CD4-positive, alpha-beta T cell treated with Interleukin-15 for 1 hour (primary cell): ENCODE measurements around the gene RTN4RL1.

Experiments used
- DNase-seq: peaks from one replicate; pipeline ENCODE4 v3.0.0-alpha.2; 2020

RTN4RL1 gene

GRCh38 chr17:1946021-1946932, 78.9 kb downstream of the RTN4RL1 start:
- no peak for DNase-seq

DNA sequence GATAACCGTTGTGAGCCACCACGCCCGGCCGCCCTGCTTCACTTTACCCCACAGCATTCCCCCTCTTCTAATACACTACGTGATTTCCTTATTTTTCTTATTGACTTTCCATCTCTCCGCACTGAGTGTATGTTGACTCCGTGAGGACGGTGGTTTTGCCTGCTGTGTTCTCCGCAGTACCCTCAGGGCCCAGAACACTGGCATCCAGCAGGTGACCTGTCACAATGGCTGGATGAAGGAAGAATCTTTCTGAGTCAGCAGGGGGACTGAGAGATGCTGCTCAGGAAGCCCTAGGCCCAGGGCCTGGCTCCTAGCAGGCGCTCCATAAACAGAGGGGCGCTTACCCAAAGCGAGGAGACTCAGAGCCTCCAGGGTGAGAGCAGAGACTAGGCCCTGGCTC, 79.5 kb downstream of the RTN4RL1 start:
- no peak for DNase-seq

DNA sequence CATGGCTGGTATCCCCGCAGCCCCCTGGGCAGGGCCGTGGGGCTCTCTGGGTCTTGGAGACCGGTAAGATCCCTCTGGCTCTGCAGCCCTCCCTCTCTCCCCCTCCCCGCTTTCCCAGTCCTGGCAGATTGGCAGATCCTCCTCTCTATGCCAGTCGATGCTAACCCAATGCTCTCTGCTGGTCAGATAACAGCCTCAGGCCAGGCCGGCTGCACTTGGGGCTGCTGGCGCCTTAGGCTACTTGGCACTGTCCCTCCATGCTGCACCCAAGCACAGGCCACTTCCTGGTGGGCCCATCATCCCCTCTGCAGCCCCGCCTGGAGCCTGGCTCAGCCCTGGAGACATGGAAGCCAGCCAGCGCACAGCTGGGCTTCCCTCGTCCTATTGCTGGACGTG, 81.7 kb downstream of the RTN4RL1 start:
- no peak for DNase-seq

DNA sequence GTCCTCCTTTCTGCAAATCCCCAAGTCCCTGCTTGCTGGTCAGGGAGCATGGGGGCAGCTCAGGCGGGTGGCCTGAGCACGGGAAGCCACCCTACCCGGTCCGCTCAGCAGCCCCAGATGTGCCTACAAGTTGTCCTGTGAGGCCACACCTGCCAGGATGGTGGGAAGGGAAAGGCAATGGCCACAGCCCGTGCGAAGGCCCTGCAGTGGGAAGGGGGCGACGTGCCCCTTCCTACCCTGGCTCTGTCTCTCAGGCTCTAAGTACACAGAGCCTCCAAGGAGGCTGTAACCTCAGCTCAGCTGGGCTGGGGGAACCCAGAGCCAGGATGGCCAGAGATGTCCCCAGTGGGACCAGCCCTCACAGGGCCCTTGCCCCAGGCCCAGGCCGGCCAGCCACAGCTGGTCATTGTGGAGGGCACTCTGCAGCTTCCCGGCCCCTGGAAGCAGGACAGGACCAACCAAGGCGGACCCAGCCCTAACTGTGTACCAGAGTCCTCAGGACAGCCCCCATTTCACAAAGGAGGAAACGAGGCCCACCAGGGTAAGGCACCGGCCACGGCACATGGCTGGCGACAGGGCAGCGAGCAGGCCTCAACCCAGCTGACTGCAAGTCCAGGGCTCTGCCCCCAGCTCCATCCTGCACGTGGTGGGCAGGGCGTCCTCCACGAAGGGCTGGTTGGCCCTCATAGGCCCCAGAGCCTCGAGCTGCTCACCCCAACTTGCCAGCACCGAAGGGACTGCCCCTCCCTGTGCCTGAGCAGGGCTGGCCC, 82.3 kb downstream of the RTN4RL1 start:
- no peak for DNase-seq

DNA sequence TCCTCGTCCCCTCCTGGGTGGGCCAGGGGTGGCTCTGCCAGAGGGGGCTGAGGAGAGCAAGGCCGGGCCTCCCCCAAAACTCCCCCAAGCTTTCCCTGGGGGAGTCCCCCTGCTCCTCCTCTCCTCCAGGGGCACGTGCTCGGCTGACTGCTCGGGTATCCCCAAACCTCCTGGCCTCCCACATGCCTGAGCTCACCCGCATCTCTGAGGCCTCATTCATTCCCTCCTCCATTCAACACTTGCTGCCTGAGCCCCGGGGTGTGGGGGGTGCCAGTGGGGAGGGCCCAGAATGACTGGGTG, 83.1 kb downstream of the RTN4RL1 start:
- DNase-seq, result no peak

- DNase-seq, result no peak
These were observed 83.7 kb downstream of the RTN4RL1 start for GRCh38 chr17:1941272-1942065.

DNA sequence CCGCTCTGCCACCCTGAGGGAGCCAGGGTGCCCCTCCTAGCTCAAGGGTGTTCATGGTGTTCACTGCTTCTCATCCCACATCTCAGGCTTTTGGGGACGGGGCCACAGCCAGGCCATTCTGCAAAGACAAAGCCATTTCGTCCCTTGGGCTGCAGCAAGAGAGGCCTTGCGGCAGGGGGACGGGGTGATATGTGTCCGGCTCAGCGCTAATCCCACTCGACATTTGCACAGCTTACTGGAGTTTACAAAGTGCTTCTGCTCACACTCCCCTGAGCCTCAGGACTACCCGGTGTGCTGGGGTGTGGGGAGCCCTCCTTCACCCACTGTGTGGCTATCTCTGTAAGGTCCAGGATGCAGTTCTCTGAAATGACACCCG, 84.3 kb downstream of the RTN4RL1 start:
- no peak for DNase-seq

DNA sequence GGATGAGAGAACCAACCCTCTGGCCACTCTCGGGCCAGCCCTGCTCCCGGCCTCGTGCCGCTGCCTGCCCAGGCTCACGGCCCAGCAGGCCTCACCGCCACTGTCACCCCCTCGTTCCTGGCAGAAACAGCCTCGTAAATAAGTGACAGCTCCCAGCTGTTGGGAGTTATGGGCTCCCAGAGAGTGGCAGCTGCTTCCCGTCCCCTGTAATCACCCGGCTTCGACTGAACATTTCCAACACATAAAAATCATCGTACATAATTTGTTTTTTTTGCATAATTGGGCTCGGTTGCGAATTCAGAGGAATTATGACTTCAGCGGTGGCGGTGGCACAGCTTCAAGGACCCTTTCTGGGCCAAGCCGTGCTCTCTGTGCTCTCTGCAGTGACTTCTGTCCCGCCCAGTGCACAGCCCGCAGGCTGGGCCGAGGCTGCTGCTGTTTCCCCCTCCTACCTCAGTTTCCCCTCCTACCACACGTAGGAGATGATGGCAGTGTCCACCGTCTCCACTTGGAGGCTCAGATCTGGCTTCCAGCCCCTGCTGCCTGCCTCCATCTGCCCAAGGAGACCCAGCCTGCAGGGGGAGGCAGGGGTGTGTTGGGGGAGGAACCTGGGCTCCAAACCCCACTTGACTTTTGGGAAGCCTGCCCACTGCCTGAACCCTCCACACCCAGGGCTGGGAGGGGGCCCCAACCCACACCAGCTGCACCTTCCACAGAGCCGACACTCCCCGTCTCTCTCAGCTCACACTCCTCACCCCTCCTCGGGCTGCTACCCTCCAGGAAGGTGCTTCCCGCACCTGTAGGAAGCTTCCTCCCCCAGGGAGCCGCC, 84.9 kb downstream of the RTN4RL1 start:
- DNase-seq, result no peak

- no peak for DNase-seq
These were observed 87.7 kb downstream of the RTN4RL1 start for GRCh38 chr17:1937461-1937860.

- DNase-seq, result no peak
These were observed 88.4 kb downstream of the RTN4RL1 start for GRCh38 chr17:1936766-1937165.

DNA sequence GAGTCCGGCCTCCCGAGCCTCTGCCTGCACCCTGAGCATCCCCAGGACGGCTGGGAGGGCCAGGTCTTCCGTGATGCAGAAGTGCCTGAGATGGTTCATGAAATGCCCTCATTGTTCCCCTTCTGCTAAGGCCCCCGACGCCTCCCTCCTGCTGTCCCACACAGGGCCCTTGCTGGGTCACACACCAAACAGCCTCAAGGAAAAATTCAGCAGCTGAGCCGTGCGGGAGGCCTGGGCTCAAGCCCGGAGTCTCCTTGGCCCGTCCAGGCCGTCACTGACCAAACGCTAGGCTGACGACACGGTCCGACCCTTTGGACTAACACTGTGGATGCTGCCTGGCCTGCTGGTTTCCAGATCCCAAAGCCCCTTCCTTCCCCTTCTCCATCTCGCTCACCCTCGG, 90.2 kb downstream of the RTN4RL1 start:
- no peak for DNase-seq

GRCh38 chr17:1933875-1934715, 91.0 kb downstream of the RTN4RL1 start:
- DNase-seq, result no peak

GRCh38 chr17:1931844-1932579, 93.1 kb downstream of the RTN4RL1 start:
- DNase-seq, result no peak

- DNase-seq, result no peak
These were observed 94.8 kb downstream of the RTN4RL1 start for GRCh38 chr17:1930337-1930645.

- no peak for DNase-seq
These were observed 96.2 kb downstream of the RTN4RL1 start for GRCh38 chr17:1928976-1929375.

- no peak for DNase-seq
These were observed 104.2 kb downstream of the RTN4RL1 start for GRCh38 chr17:1920948-1921351.

GRCh38 chr17:1919201-1919600, 105.9 kb downstream of the RTN4RL1 start:
- DNase-seq, result no peak

DNA sequence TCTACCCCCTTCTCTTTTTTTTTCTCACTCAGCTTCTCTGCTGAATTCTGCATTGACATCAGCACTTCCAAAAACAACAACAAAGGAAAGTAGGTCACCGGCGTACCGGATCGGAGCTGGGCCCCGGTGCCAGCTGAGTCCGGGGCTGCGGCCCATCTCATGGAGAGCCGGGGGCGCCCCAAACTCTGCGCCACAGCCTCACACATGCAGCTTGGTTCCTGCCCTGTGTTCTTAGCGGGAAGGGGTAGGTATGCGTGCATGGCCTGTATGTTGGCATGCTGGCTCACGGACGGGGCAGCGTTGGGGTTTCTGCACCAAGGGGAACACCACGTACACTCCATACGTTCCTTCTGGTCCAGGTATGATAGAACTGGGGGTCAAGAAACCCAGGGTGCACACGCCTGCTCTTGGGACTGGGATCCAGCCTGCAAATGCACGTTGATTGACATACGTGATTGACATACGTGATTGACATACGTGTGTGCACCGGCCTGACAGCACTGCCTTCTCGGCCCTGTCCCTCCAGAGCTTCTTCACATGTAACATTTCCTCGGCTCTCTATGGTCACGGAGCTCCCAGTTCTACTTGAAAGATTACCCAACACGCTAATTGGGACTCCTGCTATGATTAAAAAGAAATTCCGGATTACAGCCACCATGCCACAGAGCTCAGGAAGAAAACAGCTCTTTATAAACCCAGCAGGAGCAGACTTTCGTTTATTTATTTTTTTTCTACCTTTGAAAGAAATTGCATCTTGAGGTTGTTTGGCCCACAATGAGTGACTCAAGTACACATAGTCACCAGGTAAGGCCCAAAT, 106.6 kb downstream of the RTN4RL1 start:
- no peak for DNase-seq

GRCh38 chr17:1916963-1917715, 108.0 kb downstream of the RTN4RL1 start:
- DNase-seq, result no peak
